ENCODE measurements around the gene TSPO2. TPM values are rescaled to one million over a fixed set of nuclear protein-coding genes. Genes with fewer than 3 reads are reported as not detected.

Gene TSPO2
- total and polyA plus RNA-seq, 9 donors, result not detected

DNA sequence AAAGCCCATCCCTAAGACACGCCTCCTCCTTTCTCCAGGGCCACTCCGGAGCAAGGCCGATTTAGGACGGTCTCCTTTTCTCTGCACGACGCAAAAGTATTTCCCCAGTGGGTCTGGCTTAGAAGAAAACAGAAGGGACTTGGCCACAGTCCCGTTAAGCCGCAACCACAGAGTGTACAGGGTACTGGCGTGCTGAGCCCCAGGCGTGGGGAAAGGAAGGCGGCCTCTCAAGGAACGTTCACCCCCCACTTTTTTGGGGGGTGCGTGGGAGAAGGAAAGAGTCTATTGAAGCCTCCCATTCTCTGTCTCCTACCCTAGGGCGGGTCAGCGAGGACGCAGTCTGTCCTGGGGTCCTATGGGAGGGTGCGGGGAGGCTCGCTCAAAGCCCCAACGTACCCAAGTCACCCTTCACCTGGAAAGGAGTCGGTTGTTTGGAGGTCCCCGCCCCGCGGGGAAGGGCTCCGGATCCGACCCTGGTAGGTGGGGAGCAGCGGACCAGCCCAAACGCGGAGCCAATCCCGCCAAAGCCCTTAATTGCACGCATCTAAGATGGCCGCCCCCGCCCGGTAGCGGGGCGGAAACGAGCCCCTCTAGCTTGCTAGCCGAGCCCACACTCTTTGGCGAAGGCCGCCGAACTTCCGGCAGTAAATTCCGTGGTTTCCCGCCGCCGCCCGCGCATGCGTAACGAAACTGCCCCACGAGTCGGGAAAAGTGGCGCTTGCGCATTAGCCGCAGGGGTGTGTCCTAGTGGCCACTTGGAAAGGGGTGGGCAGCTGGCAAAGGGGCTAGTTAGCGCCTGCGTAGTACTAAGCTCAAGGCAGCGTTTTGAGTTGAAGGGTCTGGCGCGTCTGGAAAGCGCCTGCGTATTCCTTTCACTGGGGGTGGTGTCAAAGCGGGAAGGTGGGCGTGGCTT lies 29.9 kb downstream of the TSPO2 start, which contains the start of gene OARD1:
TSS of gene OARD1 (minus strand) at position 434 of the 913 bp plus-strand sequence. CDS start 722 bp downstream, outside the sequence.
- intact Hi-C loops (cut with DNase I), result no loop called here
- Histone ChIP-seq H3K4me3 (peak within 1 kb of the TSS; percentile 86), H3K4me1 (ENCODE audit: insufficient read depth) (peaks cover 5% of the 10 kb centered on the region), H3K36me3 (no peaks in the 10 kb centered on the region), H3K27me3 (no peaks in the 10 kb centered on the region), H3K9me3 (no peaks in the 10 kb centered on the region), H3K27ac (peak within 1 kb of the TSS; percentile 92 to 99)
- TF ChIP-seq, protein P1, sequence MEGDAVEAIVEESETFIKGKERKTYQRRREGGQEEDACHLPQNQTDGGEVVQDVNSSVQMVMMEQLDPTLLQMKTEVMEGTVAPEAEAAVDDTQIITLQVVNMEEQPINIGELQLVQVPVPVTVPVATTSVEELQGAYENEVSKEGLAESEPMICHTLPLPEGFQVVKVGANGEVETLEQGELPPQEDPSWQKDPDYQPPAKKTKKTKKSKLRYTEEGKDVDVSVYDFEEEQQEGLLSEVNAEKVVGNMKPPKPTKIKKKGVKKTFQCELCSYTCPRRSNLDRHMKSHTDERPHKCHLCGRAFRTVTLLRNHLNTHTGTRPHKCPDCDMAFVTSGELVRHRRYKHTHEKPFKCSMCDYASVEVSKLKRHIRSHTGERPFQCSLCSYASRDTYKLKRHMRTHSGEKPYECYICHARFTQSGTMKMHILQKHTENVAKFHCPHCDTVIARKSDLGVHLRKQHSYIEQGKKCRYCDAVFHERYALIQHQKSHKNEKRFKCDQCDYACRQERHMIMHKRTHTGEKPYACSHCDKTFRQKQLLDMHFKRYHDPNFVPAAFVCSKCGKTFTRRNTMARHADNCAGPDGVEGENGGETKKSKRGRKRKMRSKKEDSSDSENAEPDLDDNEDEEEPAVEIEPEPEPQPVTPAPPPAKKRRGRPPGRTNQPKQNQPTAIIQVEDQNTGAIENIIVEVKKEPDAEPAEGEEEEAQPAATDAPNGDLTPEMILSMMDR (IDR thresholded peaks at IDR 0.05), result no peak
- TF ChIP-seq POLR2A (IDR thresholded peaks at IDR 0.05), result peak; percentile 87
- peak; percentile 53 for TF ChIP-seq EP300 (IDR thresholded peaks at IDR 0.05)
- WGBS, 3 donors, result 0 to 1% (median 0%) methylated on average over 63 of the region's 63 CpGs
- peak; percentile 100 for DNase-seq

DNA sequence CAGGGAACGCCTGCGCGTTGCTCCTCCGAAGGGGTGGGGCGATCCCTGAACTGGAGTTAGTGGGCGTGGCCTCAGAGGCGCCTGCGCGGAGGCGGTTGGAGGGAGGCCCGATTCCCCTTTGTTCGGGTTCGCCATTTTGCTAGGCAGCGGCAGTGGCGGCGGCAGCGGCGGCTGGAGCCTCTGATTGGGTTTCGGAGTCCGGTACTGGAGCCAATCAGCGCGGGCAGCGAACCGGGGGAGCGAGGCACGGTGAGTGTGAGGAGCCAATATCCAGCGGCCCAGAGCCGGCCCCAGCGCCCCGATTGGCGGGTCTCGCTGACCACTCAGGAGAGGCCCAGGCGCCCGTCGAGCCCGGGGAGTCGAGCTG lies 30.6 kb downstream of the TSPO2 start, which contains the start of gene NFYA:
TSS of gene NFYA (plus strand) at position 139 of the 367 bp plus-strand sequence. CDS start 6,116 bp downstream, outside the sequence.
- peak within 1 kb of the TSS; percentile 86 for H3K4me3 ChIP-seq
- DNase-seq, result no peak
- WGBS, 3 donors, result 0 to 1% (median 1%) methylated on average over 29 to 37 of the region's 37 CpGs
- H3K27ac ChIP-seq, result peak within 1 kb of the TSS; percentile 92 to 99
- peaks cover 5% of the 10 kb centered on the region for H3K4me1 ChIP-seq (ENCODE audit: insufficient read depth)
- no peaks in the 10 kb centered on the region for H3K36me3 ChIP-seq
- no peak for TF ChIP-seq EP300 (IDR thresholded peaks at IDR 0.05)
- TF ChIP-seq, protein P1 (IDR thresholded peaks at IDR 0.05), result no peak
- no peak for TF ChIP-seq POLR2A (IDR thresholded peaks at IDR 0.05)
- H3K9me3 ChIP-seq, result no peaks in the 10 kb centered on the region
- H3K27me3 ChIP-seq, result no peaks in the 10 kb centered on the region
- intact Hi-C loops (cut with DNase I), result no loop called here

GRCh38 chr6:41073203-41073967 lies 31.1 kb downstream of the TSPO2 start:
- no peaks in the 10 kb centered on the region for H3K27me3 ChIP-seq
- intact Hi-C loops (cut with DNase I), result no loop called here

More at GRCh38 chr6:41073203-41073967, 31.1 kb downstream of the TSPO2 start:
- WGBS, 3 donors, result 0 to 1% (median 1%) methylated on average over 36 to 73 of the region's 74 CpGs
- peak; percentile 83 to 89 (median 87) for DNase-seq
- H3K27ac ChIP-seq, result peak overlapping the region; percentile 92 to 99
- no peaks in the 10 kb centered on the region for H3K9me3 ChIP-seq
- TF ChIP-seq, protein P1 (IDR thresholded peaks at IDR 0.05), result peak in 2 of 3 donors; percentile 64 to 74
- TF ChIP-seq EP300 (IDR thresholded peaks at IDR 0.05) (no peak), POLR2A (IDR thresholded peaks at IDR 0.05) (peak; percentile 91)
- H3K4me1 ChIP-seq (ENCODE audit: insufficient read depth), result peaks cover 5% of the 10 kb centered on the region
- H3K36me3 ChIP-seq, result no peaks in the 10 kb centered on the region
- peak overlapping the region; percentile 86 for H3K4me3 ChIP-seq

Measured in ovary (tissue), 9 donors.